GM18909 (cell line): ENCODE measurements around the gene DDX23.
"Not testable (repeated sequence)": the region's sequence is repeated elsewhere in the genome, so short reads cannot be mapped to it uniquely, and the experiment has no call there.

Experiments
- ATAC-seq: cut with Tn5 transposase; IDR thresholded peaks from one replicate; pipeline ENCODE4 v1.9.1; 2021; ENCODE audit warnings: mild to moderate bottlenecking; ENCODE audit not compliant: unreplicated experiment, poor library complexity

Gene DDX23

DNA sequence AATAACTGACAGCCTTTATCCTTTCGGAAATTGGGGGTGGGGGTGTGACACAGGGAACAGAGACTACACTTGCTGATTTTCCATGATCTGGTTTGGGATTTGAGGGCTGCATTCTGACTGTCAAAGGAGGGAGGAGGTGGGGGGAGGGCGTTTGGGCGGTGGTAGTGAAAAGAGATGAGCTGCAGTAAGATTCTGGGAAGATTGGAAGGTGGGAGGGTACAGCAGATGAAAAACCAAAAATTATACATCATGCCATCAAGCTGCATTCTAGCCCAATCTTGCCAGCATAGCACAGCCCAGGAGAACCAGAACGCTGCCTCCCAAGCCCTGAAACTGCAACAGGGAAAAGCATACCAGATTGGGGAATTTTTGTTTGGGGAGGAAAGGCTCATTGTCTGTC is 11.3 kb upstream of the DDX23 start:
- no peak for ATAC-seq

DNA sequence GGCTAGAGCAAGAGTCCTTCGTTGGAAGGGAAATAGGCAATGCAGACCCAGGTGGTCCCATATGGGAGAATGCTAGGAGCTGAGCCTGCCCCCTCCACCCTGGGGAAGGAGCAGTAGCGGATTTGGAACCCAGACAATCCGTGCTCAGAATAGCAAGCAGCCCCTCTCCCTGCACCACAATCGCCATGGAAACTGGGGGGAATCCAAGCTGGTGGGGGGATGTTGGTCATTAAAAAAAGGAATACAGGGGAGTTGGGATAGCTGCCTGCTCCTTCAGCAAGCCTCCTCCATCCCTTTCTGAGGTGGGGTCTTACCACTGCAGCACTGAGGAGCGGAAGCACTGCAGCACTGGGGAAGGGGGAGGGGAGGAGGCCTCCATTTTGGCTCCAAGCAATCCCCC is 10.8 kb upstream of the DDX23 start:
- no peak for ATAC-seq

DNA sequence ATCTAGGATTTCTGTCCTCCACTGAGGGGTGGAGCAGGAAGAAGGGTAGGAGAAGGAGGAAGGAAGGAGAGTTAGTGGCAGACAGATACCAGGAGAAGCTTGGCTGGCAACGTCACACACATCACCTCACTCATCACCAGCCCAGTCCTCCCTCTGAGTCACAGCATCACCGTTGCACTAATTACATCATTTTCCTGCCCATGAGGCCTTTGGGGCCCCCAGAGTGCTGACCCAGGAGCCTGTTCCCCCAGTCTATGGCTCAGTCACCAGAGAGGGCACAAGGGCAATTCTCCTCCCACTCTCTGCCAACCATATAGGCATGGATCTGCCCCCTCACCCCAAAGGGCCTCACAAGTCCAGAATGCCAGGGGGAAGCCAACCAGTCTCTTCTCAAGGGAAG is 9.1 kb upstream of the DDX23 start:
- no peak for ATAC-seq

DNA sequence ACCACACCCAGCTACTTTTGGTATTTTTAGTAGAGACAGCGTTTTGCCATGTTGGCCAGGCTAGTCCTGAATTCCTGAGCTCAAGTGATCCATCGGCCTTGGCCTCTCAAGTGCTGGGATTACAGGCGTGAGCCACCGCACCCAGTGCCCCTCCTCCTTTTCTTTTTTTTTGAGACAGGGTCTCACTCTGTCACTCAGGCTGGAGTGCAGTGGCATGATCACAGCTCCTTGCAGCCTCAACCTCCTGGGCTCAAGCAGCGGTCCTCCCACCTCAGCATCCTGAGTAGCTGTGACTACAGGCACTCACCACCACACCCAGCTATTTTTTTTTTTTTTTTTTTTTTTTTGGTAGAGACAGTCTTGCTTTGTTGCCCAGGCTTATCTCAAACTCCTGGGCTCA is 8.3 kb upstream of the DDX23 start:
- not testable (repeated sequence) for ATAC-seq

DNA sequence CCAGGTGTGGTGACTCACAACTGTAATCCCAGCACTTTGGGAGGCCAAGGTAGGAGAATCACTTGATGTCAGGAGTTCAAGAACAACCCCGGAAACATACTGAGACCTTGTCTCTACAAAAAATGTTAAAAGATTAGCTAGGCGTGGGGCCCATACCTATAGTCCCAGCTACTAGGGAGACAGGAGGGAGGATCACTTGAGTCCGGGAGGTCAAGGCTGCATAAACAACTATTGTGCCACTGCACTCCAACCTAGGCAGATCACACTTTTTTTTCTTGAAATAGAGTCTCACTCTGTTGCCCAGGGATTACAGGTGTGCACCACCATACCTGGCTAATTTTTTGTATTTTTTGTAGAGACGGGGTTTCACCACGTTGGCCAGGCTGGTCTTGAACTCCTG is 7.6 kb upstream of the DDX23 start:
- ATAC-seq = no peak

DNA sequence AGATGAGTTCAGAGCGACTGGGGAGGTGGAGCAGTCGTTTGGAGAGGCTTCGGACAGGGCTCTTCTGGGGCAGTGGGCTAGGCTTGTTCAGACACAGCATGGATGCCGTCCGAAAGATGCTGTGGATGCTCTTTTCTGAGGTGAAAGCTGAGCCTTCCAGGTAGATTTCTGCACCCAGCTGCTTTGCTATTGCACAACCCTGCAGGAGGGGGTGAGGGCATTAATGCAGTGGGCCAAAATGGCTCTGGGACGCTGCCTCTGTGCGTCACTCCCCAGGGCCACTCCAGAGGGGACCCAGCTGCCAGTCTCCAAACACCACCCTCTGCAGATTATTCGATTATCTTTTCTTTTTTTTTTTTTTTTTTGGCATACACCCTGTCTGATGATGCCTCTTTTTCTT is 6.1 kb upstream of the DDX23 start:
- no peak for ATAC-seq

DNA sequence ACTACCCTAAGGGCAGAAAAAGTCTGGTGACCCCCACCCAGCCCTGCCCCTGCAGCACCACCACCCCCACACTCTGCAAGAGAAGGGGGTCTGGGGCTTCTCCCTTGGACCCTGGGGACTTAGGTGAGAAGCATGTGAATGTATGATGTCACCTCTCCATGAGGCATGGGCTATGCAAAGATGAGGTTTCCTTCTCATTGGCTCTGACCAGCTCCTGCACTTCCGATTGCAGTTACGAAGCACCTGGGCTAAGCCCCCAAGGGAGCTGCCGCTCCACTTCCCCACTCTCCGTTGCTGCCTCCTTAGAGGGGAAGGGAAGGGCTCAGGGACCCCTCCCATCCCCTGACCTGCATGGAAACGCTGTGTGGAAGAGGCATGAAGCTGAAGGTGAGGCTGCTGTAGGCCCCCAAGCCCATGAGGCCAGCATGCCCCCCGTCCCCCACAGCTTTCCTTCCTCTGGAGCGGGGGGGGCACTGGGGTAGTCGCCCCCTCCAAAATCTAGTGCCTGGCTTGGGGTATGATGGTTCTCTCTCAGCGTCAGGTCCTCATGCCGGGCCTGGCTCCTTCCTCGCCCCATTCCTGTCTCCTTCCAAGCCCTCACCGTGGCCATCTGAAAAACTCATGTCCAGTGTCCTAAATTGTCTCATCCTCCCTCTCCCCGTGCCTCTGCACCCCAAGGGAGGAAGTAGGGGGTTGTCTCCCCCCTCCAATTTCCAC is 5.5 kb upstream of the DDX23 start:
- ATAC-seq = no peak

DNA sequence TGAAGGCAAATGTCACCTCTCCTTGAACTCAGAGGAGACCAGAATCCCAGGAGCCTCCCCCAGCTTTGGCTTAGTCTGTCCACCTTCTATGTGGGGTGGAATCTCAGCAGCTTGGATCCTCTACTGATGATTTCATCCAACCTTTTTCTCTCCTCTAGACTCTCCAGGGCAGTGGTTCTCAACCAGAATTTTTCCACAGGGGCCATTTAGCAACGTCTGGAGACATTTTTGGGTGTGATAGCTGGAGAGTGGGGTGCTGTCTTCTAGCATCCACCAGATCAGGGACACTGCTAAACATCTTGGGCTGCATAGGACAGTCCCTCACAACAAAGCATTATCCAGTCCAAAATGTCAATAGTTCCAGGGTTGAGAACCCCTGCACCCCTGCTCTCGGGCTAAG is 4.4 kb upstream of the DDX23 start:
- ATAC-seq = no peak

DNA sequence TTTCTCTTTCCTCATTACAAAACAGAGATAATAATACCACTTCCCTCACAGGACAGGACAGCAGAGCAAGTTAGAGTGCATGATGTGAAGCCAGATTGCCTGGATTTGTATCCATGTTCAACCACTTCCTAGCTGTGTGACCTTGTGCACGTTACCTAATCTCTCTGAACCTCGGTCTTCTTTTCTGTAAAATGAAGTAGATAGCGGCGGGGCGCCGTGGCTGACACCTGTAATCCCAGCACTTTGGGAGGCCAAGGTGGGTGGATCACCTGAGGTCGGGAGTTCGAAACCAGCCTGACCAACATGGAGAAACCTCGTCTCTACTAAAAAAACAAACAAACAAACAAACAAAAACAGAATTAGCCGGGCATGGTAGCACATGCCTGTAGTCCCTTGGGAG is 3.0 kb upstream of the DDX23 start:
- ATAC-seq = not testable (repeated sequence)

DNA sequence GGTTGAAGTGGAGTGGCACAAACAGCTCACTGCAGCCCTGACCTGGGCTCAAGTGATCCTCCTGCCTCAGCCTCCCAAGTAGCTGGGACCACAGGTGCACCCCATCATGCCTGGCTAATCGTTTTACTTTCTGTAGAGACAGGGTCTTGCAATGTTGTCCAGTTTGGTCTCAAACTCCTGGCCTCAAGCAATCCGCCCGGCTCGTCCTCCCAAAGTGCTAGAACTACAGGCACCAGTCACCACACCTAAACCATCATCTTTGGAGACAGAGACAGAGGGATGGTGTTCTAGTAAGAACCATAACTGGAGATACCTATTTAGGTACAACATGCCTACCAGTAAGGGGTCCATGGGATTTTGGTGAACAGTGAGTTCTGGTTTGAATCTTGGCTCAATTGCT is 2.5 kb upstream of the DDX23 start:
- ATAC-seq = no peak

DNA sequence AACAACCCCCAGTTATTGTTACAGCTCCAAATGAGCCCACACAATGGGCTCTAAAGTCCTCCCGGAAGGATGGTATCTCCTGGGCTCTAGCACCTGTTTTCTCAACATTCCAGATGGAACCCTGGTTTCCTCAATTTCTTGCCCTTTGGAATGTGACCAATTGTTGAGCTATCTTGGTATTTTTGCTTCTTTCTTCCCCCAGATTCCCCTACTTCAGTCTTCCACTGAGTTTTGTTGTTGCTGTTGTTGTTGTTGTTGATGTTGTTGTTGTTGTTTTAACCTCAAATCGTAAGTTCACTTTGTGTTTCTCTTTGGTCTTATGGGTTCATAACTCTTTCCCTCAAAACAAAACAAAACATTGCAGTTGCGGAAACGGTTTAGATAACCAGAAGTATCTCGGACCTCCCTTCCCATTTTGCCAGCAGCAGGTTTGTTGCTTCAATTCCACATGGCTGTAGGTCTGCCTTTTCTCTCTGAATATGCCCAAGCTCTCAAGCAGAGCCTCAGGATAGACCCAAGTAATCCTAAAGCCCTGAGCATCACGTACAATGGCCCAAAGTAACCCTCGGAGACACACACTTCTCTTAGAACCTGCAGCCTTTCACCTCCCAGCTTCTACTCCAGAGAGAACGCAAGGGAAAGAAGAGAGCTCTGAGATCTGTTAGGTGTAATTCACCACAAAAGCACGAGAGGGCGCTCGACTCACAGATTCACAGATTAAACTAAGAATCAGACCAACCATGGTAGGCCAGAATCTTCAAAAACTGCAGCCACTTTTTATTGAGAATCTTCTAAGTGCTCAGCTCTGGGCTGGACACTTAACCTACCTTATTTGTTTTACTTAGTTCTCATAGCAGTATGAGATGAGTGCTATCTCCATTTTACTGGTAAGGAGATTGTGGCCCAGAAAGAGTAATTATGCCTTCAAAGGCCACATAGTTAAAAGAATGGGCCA is 1.0 kb upstream of the DDX23 start:
- peak; percentile 52 for ATAC-seq

DNA sequence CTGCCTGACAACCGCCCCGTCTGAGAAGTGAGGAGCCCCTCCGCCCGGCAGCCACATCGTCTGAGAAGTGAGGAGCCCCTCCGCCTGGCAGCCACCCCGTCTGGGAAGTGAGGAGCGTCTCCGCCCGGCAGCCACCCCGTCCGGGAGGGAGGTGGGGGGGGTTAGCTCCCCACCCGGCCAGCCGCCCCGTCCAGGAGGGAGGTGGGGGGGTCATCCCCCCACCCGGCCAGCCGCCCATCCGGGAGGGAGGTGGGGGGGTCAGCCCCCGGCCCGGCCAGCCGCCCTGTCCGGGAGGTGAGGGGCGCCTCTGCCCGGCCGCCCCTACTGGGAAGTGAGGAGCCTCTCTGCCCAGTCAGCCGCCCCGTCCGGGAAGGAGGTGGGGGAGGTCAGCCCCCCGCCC is 9.9 kb downstream of the DDX23 start:
- not testable (repeated sequence) for ATAC-seq

DNA sequence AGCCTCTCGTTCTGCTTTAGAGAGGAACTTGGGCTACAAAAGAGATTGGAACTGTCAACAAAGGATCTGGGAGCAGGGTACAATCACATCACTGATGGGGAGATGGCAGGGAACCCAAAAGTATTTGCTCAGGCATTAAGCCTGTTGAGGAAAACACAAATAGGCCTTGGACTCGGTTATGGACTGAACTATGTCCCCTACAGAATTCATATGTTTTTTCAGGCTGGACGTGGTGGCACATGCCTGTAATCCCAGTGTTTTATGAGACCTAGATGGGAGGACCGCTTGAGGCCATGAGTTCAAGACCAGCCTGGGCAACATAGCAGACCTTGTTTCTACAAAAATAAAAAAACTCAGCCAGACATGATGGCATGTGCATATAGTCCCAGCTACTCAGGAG is 13.9 kb downstream of the DDX23 start:
- ATAC-seq = no peak

DNA sequence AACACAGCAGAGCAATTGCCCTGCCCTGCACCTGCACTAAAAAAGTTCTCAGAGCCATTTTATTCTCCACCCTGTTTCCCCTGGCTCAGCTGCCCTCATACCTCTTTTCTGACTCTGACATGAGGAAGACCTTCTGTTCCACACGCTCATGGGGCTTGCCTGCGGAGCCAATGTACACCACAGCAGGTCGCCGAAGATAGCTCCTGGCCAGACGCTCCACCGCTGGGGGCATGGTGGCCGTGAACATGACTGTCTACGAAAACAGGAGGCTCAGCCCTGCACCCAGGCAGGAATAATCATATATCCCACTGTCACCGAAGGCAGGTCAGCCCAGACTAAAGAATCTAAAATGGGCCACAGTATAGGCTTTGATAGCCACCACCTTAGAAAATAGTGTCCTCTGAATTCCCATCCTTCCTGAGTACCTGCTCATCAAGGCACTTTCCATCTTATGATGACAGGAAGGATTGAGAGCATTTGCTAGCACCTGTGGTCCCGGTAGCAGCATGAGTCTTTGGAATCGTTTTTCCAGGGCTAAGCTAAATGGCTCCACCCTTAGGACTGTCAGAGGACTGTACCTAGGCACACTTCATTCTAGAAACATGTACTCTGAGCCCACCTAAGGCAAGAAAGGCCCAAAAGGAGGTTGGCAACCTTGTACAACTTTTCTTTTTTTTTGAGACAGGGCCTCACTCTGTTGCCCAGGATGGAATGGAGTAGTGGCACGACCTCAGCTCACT is 19.5 kb downstream of the DDX23 start:
- ATAC-seq = no peak

DNA sequence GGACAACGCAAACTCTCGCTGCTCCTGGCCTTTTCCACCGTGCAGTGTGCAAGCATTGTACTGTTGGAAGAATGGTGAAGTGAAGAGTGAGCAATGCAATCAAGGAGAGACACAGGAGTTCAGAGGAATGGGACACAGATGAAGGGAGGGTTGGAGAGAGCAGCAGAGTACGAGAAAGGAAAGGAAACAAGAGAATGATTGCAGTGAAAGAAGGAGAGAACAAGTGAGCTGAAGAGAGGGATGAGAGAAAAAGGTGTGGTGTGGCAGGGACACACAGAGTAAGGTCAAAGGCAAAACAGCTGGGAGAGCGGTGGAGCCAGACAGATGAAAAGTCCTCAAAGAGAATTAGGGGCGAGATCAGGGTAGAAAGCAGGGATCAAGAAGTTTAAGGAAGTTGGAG is 20.7 kb downstream of the DDX23 start:
- ATAC-seq = no peak

DNA sequence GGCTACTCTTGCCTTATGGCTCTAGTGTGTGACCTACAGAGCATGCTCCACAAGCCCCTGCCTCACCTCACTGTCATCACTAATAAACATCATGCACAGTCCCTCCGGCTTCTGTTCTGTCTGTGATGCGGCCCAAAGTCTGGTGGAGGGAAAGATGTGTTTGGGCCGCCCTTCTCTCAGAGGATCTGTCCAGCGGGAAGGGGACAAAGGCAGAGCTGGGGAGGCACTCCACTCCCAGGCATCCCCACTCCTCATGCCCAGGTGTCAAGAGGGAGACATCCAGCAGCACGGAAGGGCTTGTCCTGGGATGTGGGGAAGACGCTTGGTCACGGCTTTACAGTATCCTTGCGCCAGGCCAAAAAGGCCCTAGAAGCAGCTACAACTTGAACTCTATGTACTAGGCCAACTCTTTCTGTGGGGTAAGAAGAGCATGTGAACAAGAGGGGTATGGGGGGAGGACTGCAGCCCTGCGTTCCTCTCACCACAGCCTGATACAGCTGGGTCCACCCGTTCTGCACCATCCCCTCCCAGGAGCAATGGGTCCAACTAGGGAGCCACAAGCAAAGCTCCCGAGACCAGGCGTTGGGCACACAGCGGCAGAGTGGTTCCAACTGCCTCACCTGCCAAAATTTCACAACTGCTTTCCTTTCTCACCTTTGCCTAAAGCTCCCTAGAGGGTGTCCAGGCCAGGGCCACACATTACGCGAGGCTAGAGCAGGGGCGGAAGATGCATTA is 23.0 kb downstream of the DDX23 start:
- no peak for ATAC-seq

DNA sequence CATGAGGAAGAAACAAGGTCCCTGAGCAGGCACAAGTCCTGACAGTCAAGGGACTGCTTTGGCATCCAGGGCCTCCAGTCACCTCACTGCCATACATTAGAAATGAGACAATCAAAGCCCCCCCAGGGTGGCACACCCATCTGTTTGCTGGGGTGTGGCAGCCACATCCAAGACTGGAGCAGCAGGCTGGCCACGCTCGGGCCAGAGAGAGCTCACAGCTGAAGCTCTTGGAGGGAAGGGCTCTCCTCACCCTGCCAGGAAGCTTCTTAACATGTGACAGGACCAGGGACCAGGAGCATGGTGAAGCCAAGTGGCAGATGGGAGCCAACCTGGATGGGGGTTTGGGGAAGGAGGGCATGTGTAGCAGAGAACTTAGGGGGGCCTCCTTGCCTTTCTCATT is 23.7 kb downstream of the DDX23 start:
- no peak for ATAC-seq

DNA sequence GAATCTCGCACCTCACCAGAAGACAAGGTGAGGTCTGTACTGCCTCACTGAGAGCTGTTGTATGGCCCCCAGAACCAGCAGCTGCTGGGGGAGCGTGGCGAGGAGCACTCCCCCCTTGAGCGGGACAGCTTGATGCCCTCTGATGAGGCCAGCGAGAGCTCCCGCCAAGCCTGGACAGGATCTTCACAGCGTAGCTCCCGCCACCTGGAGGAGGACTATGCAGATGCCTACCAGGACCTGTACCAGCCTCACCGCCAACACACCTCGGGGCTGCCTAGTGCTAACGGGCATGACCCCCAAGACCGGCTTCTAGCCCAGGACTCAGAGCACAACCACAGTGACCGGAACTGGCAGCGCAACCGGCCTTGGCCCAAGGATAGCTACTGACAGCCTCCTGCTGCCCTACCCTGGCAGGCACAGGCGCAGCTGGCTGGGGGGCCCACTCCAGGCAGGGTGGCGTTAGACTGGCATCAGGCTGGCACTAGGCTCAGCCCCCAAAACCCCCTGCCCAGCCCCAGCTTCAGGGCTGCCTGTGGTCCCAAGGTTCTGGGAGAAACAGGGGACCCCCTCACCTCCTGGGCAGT is 24.4 kb downstream of the DDX23 start:
- no peak for ATAC-seq

DNA sequence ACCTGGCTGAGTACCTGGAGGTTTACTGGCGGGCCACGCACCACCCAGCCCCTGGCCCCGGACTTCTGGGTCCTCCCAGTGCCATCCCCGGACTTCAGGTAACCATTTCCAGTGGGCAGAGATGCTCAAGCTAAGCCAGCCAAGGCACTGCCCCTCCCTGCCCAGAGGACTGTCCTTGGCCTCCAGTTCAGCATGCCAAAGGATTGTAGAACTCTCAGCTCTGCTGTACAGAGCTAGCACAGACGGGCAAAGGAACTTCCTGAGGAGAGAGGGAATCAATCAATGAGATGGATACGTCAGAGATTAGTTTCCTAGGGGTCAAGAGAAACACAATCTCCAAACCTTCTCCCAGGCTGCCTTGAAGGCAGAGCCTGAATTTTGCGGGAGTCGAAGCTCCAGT is 24.9 kb downstream of the DDX23 start:
- no peak for ATAC-seq
